Transverse colon (tissue), 4 donors: Measurements from ENCODE around the gene TMEM269. TPM values are rescaled to one million over a fixed set of nuclear protein-coding genes. Genes with fewer than 3 reads are reported as not detected.

Experiments used
- DNase-seq: peaks from one replicate; pipeline ENCODE4 v3.0.0-alpha.2; 2019
- H3K27ac ChIP-seq, 4 donors: fragments of 200-600 bp; sonication (generic); 2 replicates each; pipeline ENCODE4 v1.5.1; 2016 to 2018; ENCODE audit warnings: inconsistent platforms in 4 of 4
- H3K27me3 ChIP-seq: fragments of 200-600 bp; sonication (generic); 2 replicates; pipeline ENCODE4 v1.5.1; 2017; ENCODE audit warnings: inconsistent platforms
- H3K36me3 ChIP-seq, 4 donors: fragments of 200-600 bp; sonication (generic); 2 replicates each; pipeline ENCODE4 v1.5.1; 2017 to 2019; ENCODE audit warnings: inconsistent platforms in 4 of 4
- H3K4me1 ChIP-seq, 4 donors: fragments of 200-600 bp; sonication (generic); 2 replicates each; pipeline ENCODE4 v1.5.1; 2017 to 2020; ENCODE audit warnings: inconsistent platforms in 4 of 4
- H3K4me3 ChIP-seq, 4 donors: fragments of 200-600 bp; sonication (generic); 1 replicate in 1 of 4; 2 replicates in 3 of 4; pipeline versions ENCODE4 v1.5.1 to v1.6.1; 2017 to 2019; ENCODE audit warnings: inconsistent platforms in 4 of 4
- H3K9me3 ChIP-seq, 2 donors: fragments of 200-600 bp; sonication (generic); 2 replicates each; pipeline ENCODE4 v1.5.1; 2017 to 2019; ENCODE audit warnings: inconsistent platforms in 2 of 2
- EP300 ChIP-seq: sonication (generic); formaldehyde crosslinking; IDR thresholded peaks from one replicate; pipeline ENCODE4 v1.6.1; 2017; ENCODE audit warnings: antibody characterized with exemption, low read depth
- POLR2A ChIP-seq: fragments of 450-650 bp; IDR thresholded peaks from one replicate; pipeline ENCODE4 v1.6.1; 2016; ENCODE audit warnings: antibody characterized with exemption, mild to moderate bottlenecking, moderate library complexity
- POLR2AphosphoS5 ChIP-seq, 3 donors: sonication (generic); formaldehyde crosslinking; IDR thresholded peaks; one replicate each; pipeline ENCODE4 v1.6.1; 2016; ENCODE audit warnings: antibody characterized with exemption in 3 of 3
- WGBS, 2 donors: methylation state at CpG; one replicate each; pipeline ENCODE4 v1.1.5; 2018; ENCODE audit warnings: low coverage in 1 of 2; 5-methylcytosine and 5-hydroxymethylcytosine counted together
- in situ Hi-C, 4 donors: fragments of 200-750 bp; cut with MboI; loops; one replicate each; pipeline versions ENCODE4 v1.15.0 to v1.15.1; 2017; ENCODE audit warnings: low sequenced_read_pairs in 3 of 4, low pct_ligation_motif_present in 1 of 4, low pct_unique_long_range_greater_than_20kb in 1 of 4
- intact Hi-C: fragments of 100-400 bp; cut with DNase I; formaldehyde crosslinking; loops from one replicate; pipeline ENCODE4 v1.15.1; 2023; ENCODE audit warnings: low total_unique reads
- total RNA-seq, 4 donors: library from RNA; depleted of rRNA; stranded (reverse); fragments of >200 nt; gene quantifications; one replicate each; pipeline ENCODE4 v1.1.0, GENCODE V29; 2016
- TF ChIP-seq, protein P1 (sequence below), 5 experiments: fragments of 200-600 bp in 3 of 5; fragments of 450-650 bp in 2 of 5; sonication (generic) in 3 of 5; IDR thresholded peaks; 1 replicate in 2 of 5; 2 replicates in 3 of 5; pipeline ENCODE4 v1.5.1; 2016 to 2017; ENCODE audit warnings: antibody characterized with exemption in 5 of 5, inconsistent platforms in 3 of 5, mild to moderate bottlenecking in 2 of 5, moderate library complexity in 1 of 5

TMEM269 gene, protein sequence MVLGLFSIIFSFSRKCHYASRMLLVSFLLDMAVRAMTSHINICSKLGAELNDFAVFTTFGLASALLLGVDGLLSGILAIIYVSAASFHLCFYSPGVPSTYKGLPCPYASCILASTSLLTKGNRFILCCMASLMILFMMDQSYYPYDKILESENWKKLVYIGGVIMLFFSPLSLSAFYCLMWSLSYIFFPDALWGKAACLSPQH
- total RNA-seq = under 1 TPM in 1 of 4 donors, not detected in 3; 0.37 TPM

DNA sequence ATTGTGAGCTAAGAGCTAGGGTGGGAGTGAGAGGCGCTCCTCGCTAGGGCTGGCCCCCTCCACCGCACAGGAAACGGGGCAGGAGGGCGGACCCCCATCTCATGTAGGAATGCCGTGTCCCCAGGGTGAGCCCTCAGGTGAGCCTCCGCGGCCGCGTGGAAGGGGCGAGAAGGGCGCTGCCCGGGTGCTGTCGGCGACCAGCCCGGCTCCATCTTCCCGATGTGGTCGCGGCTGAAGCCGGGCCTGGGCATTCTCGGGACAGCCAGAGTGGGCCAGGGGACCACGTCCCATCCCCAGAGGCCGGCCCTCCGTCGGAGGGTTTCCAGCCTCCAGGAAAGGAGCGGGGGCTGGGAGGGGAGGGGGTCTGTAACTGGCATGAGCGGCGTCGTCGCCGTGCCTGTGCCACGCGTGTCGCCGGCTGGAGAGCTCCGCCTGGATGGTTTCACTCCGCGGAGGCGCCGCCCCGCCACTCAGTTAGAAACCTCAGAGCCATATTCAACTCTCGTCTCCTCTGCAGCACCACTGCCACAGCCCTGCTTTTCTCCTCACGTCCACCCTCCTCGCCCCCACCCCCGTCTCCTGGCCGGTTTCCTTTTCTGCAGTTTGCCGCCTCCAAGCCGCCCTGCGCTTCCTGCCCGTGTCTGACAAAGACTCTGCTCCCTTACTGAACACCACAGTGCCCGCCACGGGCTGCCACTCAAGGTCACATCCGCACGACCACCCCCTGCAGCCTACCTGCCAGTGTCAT lies at the start of gene TMEM269:
Gene TMEM269 (plus strand): TSS at position 46 of the 748 bp plus-strand sequence. CDS start 4,903 bp downstream, outside the sequence.
- in situ Hi-C loops = loop anchor here in 1 of 4 donors (25.0 kb wide), 1 partner anchor 277 kb away; no protein-coding TSS in a partner anchor
- peaks cover 11% of the 10 kb centered on the region for H3K27me3 ChIP-seq
- H3K4me1 ChIP-seq = peaks cover 0 to 11% (median 6%) of the 10 kb centered on the region in 4 donors
- TF ChIP-seq POLR2A (no peak), POLR2AphosphoS5 (IDR thresholded peaks at IDR 0.05) (no peak), EP300 (no peak)
- TF ChIP-seq, protein P1, sequence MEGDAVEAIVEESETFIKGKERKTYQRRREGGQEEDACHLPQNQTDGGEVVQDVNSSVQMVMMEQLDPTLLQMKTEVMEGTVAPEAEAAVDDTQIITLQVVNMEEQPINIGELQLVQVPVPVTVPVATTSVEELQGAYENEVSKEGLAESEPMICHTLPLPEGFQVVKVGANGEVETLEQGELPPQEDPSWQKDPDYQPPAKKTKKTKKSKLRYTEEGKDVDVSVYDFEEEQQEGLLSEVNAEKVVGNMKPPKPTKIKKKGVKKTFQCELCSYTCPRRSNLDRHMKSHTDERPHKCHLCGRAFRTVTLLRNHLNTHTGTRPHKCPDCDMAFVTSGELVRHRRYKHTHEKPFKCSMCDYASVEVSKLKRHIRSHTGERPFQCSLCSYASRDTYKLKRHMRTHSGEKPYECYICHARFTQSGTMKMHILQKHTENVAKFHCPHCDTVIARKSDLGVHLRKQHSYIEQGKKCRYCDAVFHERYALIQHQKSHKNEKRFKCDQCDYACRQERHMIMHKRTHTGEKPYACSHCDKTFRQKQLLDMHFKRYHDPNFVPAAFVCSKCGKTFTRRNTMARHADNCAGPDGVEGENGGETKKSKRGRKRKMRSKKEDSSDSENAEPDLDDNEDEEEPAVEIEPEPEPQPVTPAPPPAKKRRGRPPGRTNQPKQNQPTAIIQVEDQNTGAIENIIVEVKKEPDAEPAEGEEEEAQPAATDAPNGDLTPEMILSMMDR (IDR thresholded peaks at IDR 0.05) = no peak
- H3K27ac ChIP-seq = no peak within 1 kb of the TSS
- WGBS, 2 donors = 0 to 31% methylated on average over 2 to 32 of the region's 54 CpGs
- peak within 1 kb of the TSS; percentile 11 to 45 (median 26) for H3K4me3 ChIP-seq
- H3K9me3 ChIP-seq = no peaks in the 10 kb centered on the region
- DNase-seq = peak; percentile 13
- intact Hi-C loops = no loop called here
- H3K36me3 ChIP-seq = peaks cover 0 to 5% (median 0%) of the 10 kb centered on the region in 4 donors

DNA sequence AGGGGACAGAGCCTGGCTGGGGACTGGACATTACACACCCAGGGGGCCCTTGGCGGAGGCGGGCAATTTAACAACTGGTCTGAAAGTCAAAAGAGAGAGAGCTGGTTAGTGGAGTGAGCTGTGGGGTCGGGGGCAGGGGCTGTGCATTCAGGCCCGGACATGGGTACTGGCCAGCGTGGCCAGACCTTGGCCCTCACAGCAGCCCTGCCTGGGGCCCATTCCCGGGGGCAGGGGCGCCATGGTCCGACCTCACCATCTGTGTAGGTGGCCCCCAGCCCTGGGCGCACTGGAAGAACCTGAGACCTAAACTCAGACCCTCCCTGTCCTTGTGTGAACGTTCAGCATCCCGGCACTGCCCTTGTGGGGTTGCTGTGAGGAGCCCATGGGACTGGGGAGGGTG lies 49.7 kb upstream of the TMEM269 start:
- H3K27me3 ChIP-seq = no peaks in the 10 kb centered on the region
- H3K27ac ChIP-seq = no peak overlapping the region
- H3K9me3 ChIP-seq = no peaks in the 10 kb centered on the region
- no peaks in the 10 kb centered on the region for H3K36me3 ChIP-seq
- in situ Hi-C loops (loop anchor here in 2 of 4 donors (25.0 kb wide), 2 partner anchors 398 to 598 kb away; partner anchors contain the start of gene FOXJ3 (in 1 of the 2)), intact Hi-C loops (no loop called here)
- DNase-seq = no peak
- TF ChIP-seq POLR2AphosphoS5 (IDR thresholded peaks at IDR 0.05) (no peak), EP300 (no peak)
- peaks cover 0 to 34% (median 13%) of the 10 kb centered on the region in 4 donors for H3K4me1 ChIP-seq
- whole genome bisulfite sequencing, 2 donors = 83 to 90% methylated on average over 3 to 10 of the region's 11 CpGs
- H3K4me3 ChIP-seq = no peak overlapping the region

DNA sequence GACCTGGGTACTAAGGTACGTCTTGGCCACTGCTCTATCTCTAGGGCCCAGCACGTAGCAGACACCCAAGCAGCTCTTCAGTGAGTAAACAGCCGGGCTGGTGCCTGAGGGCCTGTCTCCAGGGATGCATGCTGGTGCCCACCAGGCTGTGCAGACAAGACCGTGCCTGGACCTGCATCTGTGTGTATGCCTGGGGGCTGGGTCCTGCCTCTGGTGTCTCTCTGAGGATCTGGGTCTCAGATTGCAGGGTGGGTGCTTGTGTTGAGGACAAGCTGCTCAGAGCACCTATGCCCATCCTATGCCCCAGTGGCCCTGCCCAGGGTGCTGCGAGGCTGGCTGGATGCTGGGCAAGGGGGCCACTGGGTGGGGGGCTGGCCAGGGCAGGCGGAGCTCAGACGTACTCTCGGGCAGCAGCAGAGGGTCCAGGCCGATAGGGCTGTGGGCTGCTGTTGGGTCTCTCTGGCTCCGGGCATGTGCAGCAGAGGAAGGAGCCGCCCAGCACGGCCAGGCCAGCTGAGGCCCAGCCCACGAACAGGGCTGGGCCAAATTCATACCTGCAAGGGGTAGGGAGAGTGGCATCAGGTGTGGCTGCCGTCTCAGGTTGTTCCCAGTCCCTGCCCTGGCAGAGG lies 49.2 kb upstream of the TMEM269 start:
- Histone ChIP-seq H3K27ac (peak overlapping the region in 3 of 4 donors; percentile 28 to 66 (median 43)), H3K4me1 (peaks cover 0 to 39% (median 13%) of the 10 kb centered on the region in 4 donors), H3K4me3 (no peak overlapping the region), H3K9me3 (no peaks in the 10 kb centered on the region), H3K27me3 (no peaks in the 10 kb centered on the region), H3K36me3 (no peaks in the 10 kb centered on the region)
- peak; percentile 49 for DNase-seq
- intact Hi-C loops (no loop called here), in situ Hi-C loops (loop anchor here in 2 of 4 donors (25.0 kb wide), 2 partner anchors 398 to 598 kb away; partner anchors contain the start of gene FOXJ3 (in 1 of the 2))
- TF ChIP-seq POLR2AphosphoS5 (IDR thresholded peaks at IDR 0.05) (no peak), POLR2A (no peak), EP300 (no peak)
- TF ChIP-seq, protein P1 (IDR thresholded peaks at IDR 0.05) = no peak
- WGBS, 2 donors = 73% methylated on average over 13 of the region's 14 CpGs; no CpG with 5 or more reads in 1 of the 2 donors

DNA sequence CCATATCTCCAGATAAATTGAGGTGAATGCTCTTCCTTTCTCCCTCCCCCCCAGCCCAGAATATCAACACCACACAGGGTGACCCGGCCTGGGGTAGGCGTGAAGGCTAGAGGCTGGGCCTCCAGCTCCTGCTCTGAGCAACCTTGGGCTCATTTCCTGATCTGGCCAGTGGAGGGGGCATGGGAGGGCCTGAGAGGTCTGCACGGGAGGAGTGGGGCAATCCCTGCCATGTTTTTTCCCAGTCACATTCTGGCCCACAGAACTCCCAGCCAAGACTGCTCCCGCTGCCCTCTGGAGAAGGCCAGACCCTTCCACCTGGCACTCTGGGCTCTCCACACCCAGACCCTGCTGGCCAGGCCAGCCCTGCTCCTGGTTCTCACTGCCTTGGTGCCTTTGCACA lies 48.6 kb upstream of the TMEM269 start:
- Histone ChIP-seq H3K4me3 (no peak overlapping the region), H3K27me3 (no peaks in the 10 kb centered on the region), H3K36me3 (no peaks in the 10 kb centered on the region), H3K27ac (peak overlapping the region in 3 of 4 donors; percentile 28 to 66 (median 43)), H3K4me1 (peaks cover 0 to 36% (median 12%) of the 10 kb centered on the region in 4 donors), H3K9me3 (no peaks in the 10 kb centered on the region)
- WGBS, 2 donors = 67% methylated on average over 4 of the region's 4 CpGs; no CpG with 5 or more reads in 1 of the 2 donors
- peak; percentile 74 for DNase-seq
- in situ Hi-C loops = loop anchor here in 2 of 4 donors (25.0 kb wide), 2 partner anchors 399 to 599 kb away; partner anchors contain the start of gene FOXJ3 (in 1 of the 2)
- intact Hi-C loops = no loop called here
- no peak for TF ChIP-seq POLR2A
- TF ChIP-seq, protein P1 (IDR thresholded peaks at IDR 0.05) = peak in 4 of 5 experiments; percentile 21 to 66 (median 36)
